Measurements from ENCODE around the gene SOD1.
"Not testable (repeated sequence)": the region's sequence is repeated elsewhere in the genome, so short reads cannot be mapped to it uniquely, and the experiment has no call there.

Gene SOD1

DNA sequence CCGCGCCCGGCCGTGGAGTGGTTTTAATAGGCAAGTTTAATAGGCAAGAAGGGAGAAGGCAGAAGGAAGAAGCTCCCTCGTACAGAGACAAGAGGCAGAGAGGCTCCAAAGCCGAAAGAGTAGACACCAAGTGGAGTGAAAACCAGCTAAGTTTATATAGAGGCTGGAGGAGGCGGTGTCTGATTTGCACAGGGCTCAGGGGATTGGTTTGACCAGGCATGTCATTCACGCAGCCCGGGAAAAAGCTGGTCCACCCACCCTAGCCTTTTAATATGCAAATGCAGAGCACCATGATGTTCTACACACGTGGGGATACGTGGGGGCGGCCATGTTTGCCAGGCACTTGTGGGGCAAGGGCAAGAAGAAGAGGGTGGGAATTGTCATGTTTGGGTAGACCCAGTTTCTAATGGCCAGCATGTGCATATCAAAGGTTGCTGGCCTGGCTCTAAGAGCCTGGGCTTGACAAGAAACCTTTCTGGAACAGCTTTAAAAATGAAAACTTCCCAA lies 18.0 kb upstream of the SOD1 start:
- Histone ChIP-seq H3K9me3 (ENCODE audit: control insufficient read depth, insufficient read depth, low read length) (no peaks in the 10 kb centered on the region), H3K36me3 (ENCODE audit: insufficient read depth, low read length) (no peaks in the 10 kb centered on the region), H3K9ac (ENCODE audit: low read depth, low read length) (no peak overlapping the region), H3K4me1 (ENCODE audit: insufficient read depth, low read length) (no peaks in the 10 kb centered on the region)

DNA sequence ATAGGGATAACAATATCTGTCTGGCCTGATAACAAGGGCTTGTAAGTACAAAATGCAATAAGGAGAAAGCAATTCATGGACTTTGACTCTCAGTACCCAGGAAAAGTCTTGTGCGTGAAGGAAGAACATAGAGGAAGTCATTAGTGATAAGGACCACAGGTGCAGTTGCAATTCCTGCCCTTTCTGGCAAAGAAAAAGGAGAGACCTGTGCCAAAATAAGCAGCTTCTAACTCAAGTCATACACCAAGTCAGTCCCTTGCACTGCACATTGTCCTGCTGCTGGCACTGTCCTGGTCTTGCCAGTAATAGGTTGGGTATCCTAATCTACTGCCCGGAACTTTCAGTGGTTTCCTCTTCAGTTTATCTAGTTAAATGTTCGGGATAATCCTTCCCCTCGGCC lies 14.8 kb upstream of the SOD1 start:
- no peak overlapping the region for H3K9ac ChIP-seq (ENCODE audit: low read depth, low read length)
- no peaks in the 10 kb centered on the region for H3K9me3 ChIP-seq (ENCODE audit: control insufficient read depth, insufficient read depth, low read length)
- no peaks in the 10 kb centered on the region for H3K36me3 ChIP-seq (ENCODE audit: insufficient read depth, low read length)
- H3K4me1 ChIP-seq (ENCODE audit: insufficient read depth, low read length): no peaks in the 10 kb centered on the region

DNA sequence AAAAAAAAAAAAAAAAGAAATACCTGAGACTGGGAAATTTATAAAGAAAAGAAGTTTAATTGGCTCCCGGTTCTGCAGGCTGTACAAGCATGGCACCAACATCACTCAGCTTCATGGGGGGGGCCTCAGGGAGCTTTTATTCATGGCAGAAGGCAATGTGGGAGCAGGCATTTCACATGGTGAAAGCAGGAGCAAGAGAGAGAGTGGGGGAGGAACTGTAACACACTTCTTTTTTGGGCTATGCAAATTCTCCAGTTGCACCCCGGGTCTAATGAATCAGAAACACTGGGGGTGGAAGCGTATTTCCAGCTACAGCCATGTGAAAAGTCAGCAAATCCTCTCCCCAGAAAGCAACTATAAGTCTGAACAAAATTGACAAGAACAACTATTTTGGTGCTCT lies 11.8 kb upstream of the SOD1 start:
- Histone ChIP-seq H3K9ac (ENCODE audit: low read depth, low read length) (no peak overlapping the region), H3K4me1 (ENCODE audit: insufficient read depth, low read length) (no peaks in the 10 kb centered on the region), H3K9me3 (ENCODE audit: control insufficient read depth, insufficient read depth, low read length) (no peaks in the 10 kb centered on the region), H3K36me3 (ENCODE audit: insufficient read depth, low read length) (no peaks in the 10 kb centered on the region)

DNA sequence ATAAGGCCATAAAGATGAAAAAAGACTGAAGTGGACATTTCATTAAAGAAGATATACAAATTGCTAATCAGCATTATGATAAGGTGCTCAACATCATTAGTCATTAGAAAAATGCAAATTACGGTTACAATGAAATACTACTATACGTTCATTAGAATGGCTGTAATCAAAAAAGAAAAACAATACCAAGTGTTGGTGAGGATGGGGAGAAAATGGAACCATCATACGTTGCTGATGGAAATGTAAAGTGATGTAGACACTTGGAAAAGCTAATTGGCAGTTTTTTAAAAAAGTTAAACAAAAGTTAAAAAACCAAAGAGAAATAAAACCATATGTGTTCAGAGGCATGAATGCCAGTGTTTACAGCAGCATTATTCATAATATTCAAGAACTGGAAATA lies 8.6 kb upstream of the SOD1 start:
- H3K9me3 ChIP-seq (ENCODE audit: control insufficient read depth, insufficient read depth, low read length): no peaks in the 10 kb centered on the region
- H3K4me1 ChIP-seq (ENCODE audit: insufficient read depth, low read length): no peaks in the 10 kb centered on the region
- no peaks in the 10 kb centered on the region for H3K36me3 ChIP-seq (ENCODE audit: insufficient read depth, low read length)
- no peak overlapping the region for H3K9ac ChIP-seq (ENCODE audit: low read depth, low read length)

DNA sequence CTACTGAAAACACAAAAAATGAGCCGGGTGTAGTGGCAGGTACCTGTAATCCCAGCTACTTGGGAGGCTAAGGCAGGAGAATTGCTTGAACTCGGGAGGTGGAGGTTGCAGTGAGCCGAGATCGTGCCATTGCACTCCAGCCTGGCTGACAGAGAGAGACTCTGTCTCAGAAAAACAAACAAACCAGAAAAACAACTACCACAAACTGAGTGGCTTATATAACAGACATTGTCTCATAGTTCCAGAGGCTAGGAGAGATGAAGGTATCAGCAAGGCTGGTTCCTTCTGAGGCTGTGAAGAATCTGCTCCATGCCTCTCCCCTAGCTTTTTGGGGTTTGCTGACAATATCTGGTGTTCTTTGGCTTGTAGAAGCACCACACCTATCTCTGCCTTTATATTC lies 8.0 kb upstream of the SOD1 start:
- H3K4me1 ChIP-seq (ENCODE audit: insufficient read depth, low read length); H3K9ac ChIP-seq (ENCODE audit: low read depth, low read length); H3K36me3 ChIP-seq (ENCODE audit: insufficient read depth, low read length); H3K9me3 ChIP-seq (ENCODE audit: control insufficient read depth, insufficient read depth, low read length): not testable (repeated sequence)

DNA sequence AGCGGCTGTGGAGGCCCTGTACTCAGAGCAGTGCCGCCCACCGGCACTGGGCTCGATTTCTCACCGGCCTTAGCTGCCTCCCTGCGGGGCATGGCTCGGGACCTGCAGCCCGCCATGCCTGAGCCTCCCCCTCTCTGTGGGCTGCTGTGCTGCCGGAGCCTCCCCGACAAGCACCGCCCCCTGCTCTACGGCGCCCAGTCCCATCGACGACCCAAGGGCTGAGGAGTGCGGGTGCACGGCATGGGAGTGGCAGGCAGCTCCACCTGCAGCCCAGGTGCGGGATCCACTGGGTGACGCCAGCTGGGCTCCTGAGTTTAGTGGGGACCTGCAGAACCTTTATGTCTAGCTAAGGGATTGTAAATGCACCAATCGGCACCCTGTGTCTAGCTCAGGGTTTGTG lies 5.2 kb upstream of the SOD1 start:
- no peak overlapping the region for H3K9ac ChIP-seq (ENCODE audit: low read depth, low read length)
- H3K4me1 ChIP-seq (ENCODE audit: insufficient read depth, low read length): no peaks in the 10 kb centered on the region
- no peaks in the 10 kb centered on the region for H3K9me3 ChIP-seq (ENCODE audit: control insufficient read depth, insufficient read depth, low read length)
- H3K36me3 ChIP-seq (ENCODE audit: insufficient read depth, low read length): no peaks in the 10 kb centered on the region

DNA sequence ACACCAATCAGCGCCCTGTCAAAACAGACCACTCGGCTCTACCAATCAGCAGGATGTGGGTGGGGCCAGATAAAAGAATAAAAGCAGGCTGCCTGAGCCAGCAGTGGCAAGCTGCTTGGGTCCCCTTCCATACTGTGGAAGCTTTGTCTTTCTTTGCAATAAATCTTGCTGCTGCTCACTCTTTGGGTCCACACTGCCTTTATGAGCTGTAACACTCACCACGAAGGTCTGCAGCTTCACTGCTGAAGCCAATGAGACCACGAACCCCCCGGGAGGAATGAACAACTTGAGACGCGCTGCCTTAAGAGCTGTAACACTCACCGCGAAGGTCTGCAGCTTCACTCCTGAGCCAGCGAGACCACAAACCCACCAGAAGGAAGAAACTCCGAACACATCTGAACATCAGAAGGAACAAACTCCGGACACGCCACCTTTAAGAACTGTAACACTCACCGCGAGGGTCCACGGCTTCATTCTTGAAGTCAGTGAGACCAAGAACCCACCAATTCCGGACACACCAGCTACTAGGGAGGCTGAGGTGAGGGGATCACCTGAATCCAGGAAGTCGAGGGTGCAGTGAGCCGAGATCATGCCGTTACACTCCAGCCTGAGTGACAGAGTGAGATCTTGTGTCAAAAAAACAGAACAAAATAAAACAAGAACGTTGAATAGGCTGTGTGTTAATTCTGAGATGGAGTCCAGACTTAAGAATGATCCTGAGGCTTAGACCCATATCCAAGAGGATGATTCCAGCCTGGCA lies 4.5 kb upstream of the SOD1 start:
- not testable (repeated sequence) for H3K4me1 ChIP-seq (ENCODE audit: insufficient read depth, low read length); H3K36me3 ChIP-seq (ENCODE audit: insufficient read depth, low read length); H3K9ac ChIP-seq (ENCODE audit: low read depth, low read length)

DNA sequence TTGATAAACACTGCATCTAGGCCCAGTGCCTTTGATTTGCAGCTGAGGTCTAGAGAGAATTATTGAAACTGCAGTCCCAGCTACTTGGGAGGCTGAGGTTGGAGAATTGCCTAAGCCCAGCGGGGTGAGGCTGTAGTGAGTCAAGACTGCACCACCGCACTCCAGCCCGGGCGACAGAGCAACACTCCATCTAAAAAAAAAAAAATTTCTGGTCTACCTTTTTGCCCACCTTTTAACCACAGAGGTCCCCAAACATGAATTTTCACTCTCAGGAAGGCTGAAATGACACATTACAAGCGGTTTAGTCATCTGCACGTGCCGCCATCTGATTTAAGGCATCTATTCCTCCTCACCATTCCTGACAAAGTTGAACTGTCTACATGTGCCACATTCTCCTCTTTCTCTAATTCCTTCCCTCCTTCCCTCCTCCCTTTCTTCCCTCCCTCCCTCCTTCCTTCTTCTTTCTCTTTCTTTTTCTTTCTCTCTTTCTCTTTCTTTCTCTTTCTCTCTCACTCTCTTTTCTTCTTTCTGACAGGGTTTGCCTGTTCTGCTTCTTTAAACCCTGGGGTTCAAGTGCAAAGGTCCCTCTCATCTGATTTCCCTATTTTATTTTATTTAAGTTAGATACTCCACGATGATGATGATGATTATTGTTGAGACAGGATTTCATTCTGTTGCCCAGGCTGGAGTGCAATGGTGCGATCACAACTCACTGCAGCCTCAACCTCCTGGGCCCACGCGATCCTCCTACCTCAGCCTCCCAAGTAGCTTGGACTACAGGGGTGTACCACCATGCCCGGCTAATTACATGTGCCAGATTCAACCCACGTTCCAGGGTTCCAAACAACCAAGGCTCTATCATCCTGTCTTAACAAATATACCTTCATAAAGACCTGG lies 3.0 kb upstream of the SOD1 start:
- Histone ChIP-seq H3K9me3 (ENCODE audit: control insufficient read depth, insufficient read depth, low read length) (no peaks in the 10 kb centered on the region), H3K9ac (ENCODE audit: low read depth, low read length) (no peak overlapping the region), H3K4me1 (ENCODE audit: insufficient read depth, low read length) (no peaks in the 10 kb centered on the region), H3K36me3 (ENCODE audit: insufficient read depth, low read length) (no peaks in the 10 kb centered on the region)

More for the DNA sequence above, 4.5 kb upstream of the SOD1 start:
- H3K9me3 ChIP-seq (ENCODE audit: control insufficient read depth, insufficient read depth, low read length): not testable (repeated sequence)

DNA sequence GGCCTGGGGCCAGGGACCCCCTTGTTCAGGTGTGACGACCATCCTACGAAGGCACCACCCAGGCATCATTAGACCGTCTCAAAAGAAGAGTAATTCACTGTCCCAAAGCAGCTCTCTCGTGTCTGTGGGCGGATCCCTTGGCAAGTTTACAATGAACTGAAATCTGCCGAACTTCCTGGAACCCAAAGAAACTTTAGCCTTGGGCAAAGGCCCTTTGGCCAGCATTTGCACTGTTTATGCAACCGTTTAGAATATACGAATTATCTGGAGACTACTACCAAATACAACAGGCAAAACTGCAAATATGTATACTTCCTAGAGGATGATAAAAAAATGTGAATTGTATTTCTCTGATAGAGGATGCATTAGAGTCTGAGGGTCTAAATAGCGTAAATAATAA lies 1.4 kb upstream of the SOD1 start:
- Histone ChIP-seq H3K9ac (ENCODE audit: low read depth, low read length) (no peak overlapping the region), H3K4me1 (ENCODE audit: insufficient read depth, low read length) (no peaks in the 10 kb centered on the region), H3K9me3 (ENCODE audit: control insufficient read depth, insufficient read depth, low read length) (no peaks in the 10 kb centered on the region), H3K36me3 (ENCODE audit: insufficient read depth, low read length) (no peaks in the 10 kb centered on the region)

DNA sequence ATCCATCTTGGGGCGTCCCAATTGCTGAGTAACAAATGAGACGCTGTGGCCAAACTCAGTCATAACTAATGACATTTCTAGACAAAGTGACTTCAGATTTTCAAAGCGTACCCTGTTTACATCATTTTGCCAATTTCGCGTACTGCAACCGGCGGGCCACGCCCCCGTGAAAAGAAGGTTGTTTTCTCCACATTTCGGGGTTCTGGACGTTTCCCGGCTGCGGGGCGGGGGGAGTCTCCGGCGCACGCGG lies 282 bp upstream of the SOD1 start:
- Histone ChIP-seq H3K9me3 (ENCODE audit: control insufficient read depth, insufficient read depth, low read length) (no peaks in the 10 kb centered on the region), H3K4me1 (ENCODE audit: insufficient read depth, low read length) (no peaks in the 10 kb centered on the region), H3K9ac (ENCODE audit: low read depth, low read length) (peak overlapping the region; percentile 74), H3K36me3 (ENCODE audit: insufficient read depth, low read length) (no peaks in the 10 kb centered on the region)

DNA sequence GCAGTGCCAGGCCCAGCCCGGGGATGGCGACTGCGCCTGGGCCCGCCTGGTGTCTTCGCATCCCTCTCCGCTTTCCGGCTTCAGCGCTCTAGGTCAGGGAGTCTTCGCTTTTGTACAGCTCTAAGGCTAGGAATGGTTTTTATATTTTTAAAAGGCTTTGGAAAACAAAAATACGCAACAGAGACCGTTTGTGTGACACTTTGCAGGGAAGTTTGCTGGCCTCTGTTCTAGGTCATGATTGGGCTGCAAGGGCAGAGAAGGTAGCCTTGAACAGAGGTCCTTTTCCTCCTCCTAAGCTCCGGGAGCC lies 719 bp downstream of the SOD1 start:
- Histone ChIP-seq H3K4me1 (ENCODE audit: insufficient read depth, low read length) (no peaks in the 10 kb centered on the region), H3K9ac (ENCODE audit: low read depth, low read length) (peak overlapping the region; percentile 74), H3K9me3 (ENCODE audit: control insufficient read depth, insufficient read depth, low read length) (no peaks in the 10 kb centered on the region), H3K36me3 (ENCODE audit: insufficient read depth, low read length) (no peaks in the 10 kb centered on the region)

DNA sequence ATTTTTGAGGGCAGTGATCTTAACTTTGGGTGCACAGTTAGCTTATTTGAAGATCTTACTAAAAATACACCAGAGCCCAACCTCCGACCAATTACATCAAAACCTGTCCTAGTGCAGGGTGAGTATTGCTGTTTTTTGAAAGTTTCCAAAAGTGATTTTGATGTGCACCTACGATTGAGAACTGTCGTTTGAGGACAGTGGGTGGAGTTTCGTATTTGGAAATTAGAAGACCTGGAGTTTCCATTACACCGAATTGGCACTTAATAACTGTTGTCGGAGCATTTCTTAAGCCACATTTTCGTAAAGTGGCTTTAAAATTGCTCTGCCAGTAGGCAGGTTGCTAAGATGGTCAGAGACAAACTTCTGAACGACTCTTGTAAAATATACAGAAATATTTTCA lies 1.1 kb downstream of the SOD1 start:
- H3K9ac ChIP-seq (ENCODE audit: low read depth, low read length): peak overlapping the region; percentile 74
- H3K36me3 ChIP-seq (ENCODE audit: insufficient read depth, low read length): no peaks in the 10 kb centered on the region
- H3K9me3 ChIP-seq (ENCODE audit: control insufficient read depth, insufficient read depth, low read length): no peaks in the 10 kb centered on the region
- no peaks in the 10 kb centered on the region; the same call in 1 of the 2 replicates for H3K4me1 ChIP-seq (ENCODE audit: insufficient read depth, low read length)

DNA sequence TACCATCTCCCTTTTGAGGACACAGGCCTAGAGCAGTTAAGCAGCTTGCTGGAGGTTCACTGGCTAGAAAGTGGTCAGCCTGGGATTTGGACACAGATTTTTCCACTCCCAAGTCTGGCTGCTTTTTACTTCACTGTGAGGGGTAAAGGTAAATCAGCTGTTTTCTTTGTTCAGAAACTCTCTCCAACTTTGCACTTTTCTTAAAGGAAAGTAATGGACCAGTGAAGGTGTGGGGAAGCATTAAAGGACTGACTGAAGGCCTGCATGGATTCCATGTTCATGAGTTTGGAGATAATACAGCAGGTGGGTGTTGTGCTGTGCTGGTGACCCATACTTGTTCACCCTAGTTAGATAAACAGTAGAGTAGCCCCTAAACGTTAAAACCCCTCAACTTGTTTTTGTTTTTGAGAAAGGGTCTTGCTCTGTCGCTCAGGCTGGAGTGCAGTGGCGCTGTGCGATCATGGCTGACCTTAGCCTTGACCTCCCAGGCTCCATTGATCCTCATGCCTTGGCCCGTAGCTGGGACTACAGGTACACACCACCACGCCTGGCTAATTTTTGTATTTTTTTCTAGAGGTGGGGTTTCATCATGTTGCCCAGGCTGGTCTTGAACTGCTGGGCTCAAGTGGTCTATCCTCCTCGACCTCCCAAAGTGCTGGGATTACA lies 4.2 kb downstream of the SOD1 start:
- Histone ChIP-seq H3K9ac (ENCODE audit: low read depth, low read length) (no peak overlapping the region), H3K36me3 (ENCODE audit: insufficient read depth, low read length) (no peaks in the 10 kb centered on the region), H3K4me1 (ENCODE audit: insufficient read depth, low read length) (peaks cover 14% of the 10 kb centered on the region)

DNA sequence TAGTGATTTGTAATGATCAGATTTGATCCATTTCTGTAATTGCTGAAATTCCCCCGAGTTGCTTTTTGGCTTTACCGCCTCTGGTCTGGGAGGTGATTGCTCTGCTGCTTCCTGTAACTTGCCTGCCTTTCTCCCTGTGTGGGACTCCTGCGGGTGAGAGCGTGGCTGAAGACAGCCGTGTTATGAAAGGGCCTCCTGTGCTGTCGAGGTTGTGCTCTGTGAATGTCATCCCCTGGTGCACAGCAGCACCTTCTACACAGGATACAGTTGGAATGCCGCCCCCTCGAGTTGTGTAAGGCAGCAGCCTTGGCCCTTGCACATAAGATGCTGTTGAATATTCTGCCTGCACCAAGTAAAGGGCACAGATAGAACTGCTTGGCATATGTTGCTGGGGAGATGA lies 5.9 kb downstream of the SOD1 start:
- peaks cover 21% of the 10 kb centered on the region for H3K4me1 ChIP-seq (ENCODE audit: insufficient read depth, low read length)

More for the DNA sequence above, 4.2 kb downstream of the SOD1 start:
- no peaks in the 10 kb centered on the region for H3K9me3 ChIP-seq (ENCODE audit: control insufficient read depth, insufficient read depth, low read length)

DNA sequence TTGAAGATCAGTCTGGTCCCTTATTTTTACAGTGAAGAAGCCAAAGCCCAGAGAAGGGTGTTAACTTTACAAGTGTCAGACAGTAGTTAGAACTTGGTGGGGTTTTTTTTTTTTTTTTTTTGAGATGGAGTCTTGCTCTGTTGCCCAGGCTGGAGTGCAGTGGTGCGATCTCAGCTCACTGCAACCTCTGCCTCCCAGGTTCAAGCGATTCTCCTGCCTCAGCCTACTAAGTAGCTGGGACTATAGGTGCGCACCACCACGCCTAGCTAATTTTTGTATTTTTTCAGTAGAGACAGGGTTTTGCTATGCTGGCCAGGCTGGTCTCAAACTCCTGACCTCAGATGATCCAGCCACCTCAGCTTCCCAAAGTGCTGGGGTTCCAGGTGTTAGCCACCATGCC lies 6.4 kb downstream of the SOD1 start:
- H3K36me3 ChIP-seq (ENCODE audit: insufficient read depth, low read length); H3K9me3 ChIP-seq (ENCODE audit: control insufficient read depth, insufficient read depth, low read length); H3K9ac ChIP-seq (ENCODE audit: low read depth, low read length): not testable (repeated sequence)
- H3K4me1 ChIP-seq (ENCODE audit: insufficient read depth, low read length): peaks cover 21% of the 10 kb centered on the region

More for the DNA sequence above, 5.9 kb downstream of the SOD1 start:
- H3K36me3 ChIP-seq (ENCODE audit: insufficient read depth, low read length): 0 out of 2 replicates have a peak, but pooled peaks cover 3% of the 10 kb centered on the region
- H3K9ac ChIP-seq (ENCODE audit: low read depth, low read length): no peak overlapping the region
- no peaks in the 10 kb centered on the region for H3K9me3 ChIP-seq (ENCODE audit: control insufficient read depth, insufficient read depth, low read length)

All from ES-I3 (cell line).